Stomach (tissue), 4 donors: ENCODE data around the gene LRGUK.

Source experiments
- CTCF ChIP-seq, 7 experiments: fragments of 450-650 bp in 4 of 7; fragments of 200-600 bp in 3 of 7; sonication (generic) in 3 of 7; IDR thresholded peaks; one replicate each; pipeline ENCODE4 v1.5.1; 2016 to 2019; ENCODE audit warnings: antibody characterized with exemption in 7 of 7, control low read depth in 2 of 7, mild to moderate bottlenecking in 1 of 7
- EP300 ChIP-seq: sonication (generic); formaldehyde crosslinking; IDR thresholded peaks from one replicate; pipeline ENCODE4 v1.6.1; 2017; ENCODE audit warnings: antibody characterized with exemption
- POLR2A ChIP-seq, 4 donors: fragments of 450-650 bp; IDR thresholded peaks; one replicate each; pipeline ENCODE4 v1.6.1; 2016; ENCODE audit warnings: antibody characterized with exemption in 4 of 4, control low read depth in 2 of 4, mild to moderate bottlenecking in 1 of 4, moderate library complexity in 1 of 4
- POLR2AphosphoS5 ChIP-seq, 3 donors: sonication (generic); formaldehyde crosslinking; IDR thresholded peaks; one replicate each; pipeline ENCODE4 v1.6.1; 2016; ENCODE audit warnings: antibody characterized with exemption in 3 of 3

- TF ChIP-seq CTCF (IDR thresholded peaks at IDR 0.05) (no peak), POLR2A (IDR thresholded peaks at IDR 0.05) (no peak), POLR2AphosphoS5 (IDR thresholded peaks at IDR 0.05) (no peak), EP300 (no peak)
Observed at GRCh38 chr7:134197345-134197744, 70.2 kb downstream of the LRGUK start.
